Fibroblast of skin of back (primary cell): ENCODE data around the gene SMIM3.
"Not testable (repeated sequence)": the region's sequence is repeated elsewhere in the genome, so short reads cannot be mapped to it uniquely, and the experiment has no call there.

Experiments used
- DNase-seq: peaks from one replicate; pipeline ENCODE4 v3.0.0-alpha.2; 2013

The SMIM3 gene

GRCh38 chr5:150765011-150765798 is 13.4 kb upstream of the SMIM3 start:
- no peak for DNase-seq

- no peak for DNase-seq
Measured at GRCh38 chr5:150765799-150766169, 12.8 kb upstream of the SMIM3 start.

GRCh38 chr5:150766251-150766650 is 12.3 kb upstream of the SMIM3 start:
- no peak for DNase-seq

GRCh38 chr5:150771034-150771795 is 7.3 kb upstream of the SMIM3 start:
- DNase-seq, result no peak

- peak; percentile 84 for DNase-seq
Measured at GRCh38 chr5:150774145-150774544, 4.4 kb upstream of the SMIM3 start.

- DNase-seq, result no peak
Measured at GRCh38 chr5:150777685-150778084, 872 bp upstream of the SMIM3 start.

GRCh38 chr5:150778088-150778516 is 455 bp upstream of the SMIM3 start:
- peak; percentile 28 for DNase-seq

- DNase-seq, result no peak
Measured at GRCh38 chr5:150779397-150780186, 1.0 kb downstream of the SMIM3 start.

- DNase-seq, result peak; percentile 68
Measured at GRCh38 chr5:150780187-150780692, 1.7 kb downstream of the SMIM3 start.

GRCh38 chr5:150780816-150781221 is 2.3 kb downstream of the SMIM3 start:
- peak; percentile 72 for DNase-seq

- peak; percentile 89 for DNase-seq
Measured at GRCh38 chr5:150781706-150782614, 3.4 kb downstream of the SMIM3 start.

- DNase-seq, result no peak
Measured at GRCh38 chr5:150782850-150783249, 4.3 kb downstream of the SMIM3 start.

- DNase-seq, result peak; percentile 81
Measured at GRCh38 chr5:150783422-150783928, 4.9 kb downstream of the SMIM3 start.

- DNase-seq, result no peak
Measured at GRCh38 chr5:150785950-150786349, 7.4 kb downstream of the SMIM3 start.

GRCh38 chr5:150786876-150787275 is 8.3 kb downstream of the SMIM3 start:
- no peak for DNase-seq

GRCh38 chr5:150787656-150788055 is 9.1 kb downstream of the SMIM3 start:
- no peak for DNase-seq

GRCh38 chr5:150788977-150789376 is 10.4 kb downstream of the SMIM3 start:
- no peak for DNase-seq

- DNase-seq, result no peak
Measured at GRCh38 chr5:150789450-150789849, 10.9 kb downstream of the SMIM3 start.

- peak; percentile 98 for DNase-seq
Measured at GRCh38 chr5:150789943-150790611, 11.5 kb downstream of the SMIM3 start.

GRCh38 chr5:150791536-150791935 is 13.0 kb downstream of the SMIM3 start:
- DNase-seq, result no peak

- DNase-seq, result not testable (repeated sequence)
Measured at GRCh38 chr5:150793423-150793888, 14.9 kb downstream of the SMIM3 start.
